ENCODE data around the gene LYPD6. TPM values are rescaled to one million over a fixed set of nuclear protein-coding genes. Genes with fewer than 3 reads are reported as not detected.

LYPD6 gene
- total RNA-seq, 4 donors from 2014 or later = 0.31 to 4.0 (median 3.0) TPM

DNA sequence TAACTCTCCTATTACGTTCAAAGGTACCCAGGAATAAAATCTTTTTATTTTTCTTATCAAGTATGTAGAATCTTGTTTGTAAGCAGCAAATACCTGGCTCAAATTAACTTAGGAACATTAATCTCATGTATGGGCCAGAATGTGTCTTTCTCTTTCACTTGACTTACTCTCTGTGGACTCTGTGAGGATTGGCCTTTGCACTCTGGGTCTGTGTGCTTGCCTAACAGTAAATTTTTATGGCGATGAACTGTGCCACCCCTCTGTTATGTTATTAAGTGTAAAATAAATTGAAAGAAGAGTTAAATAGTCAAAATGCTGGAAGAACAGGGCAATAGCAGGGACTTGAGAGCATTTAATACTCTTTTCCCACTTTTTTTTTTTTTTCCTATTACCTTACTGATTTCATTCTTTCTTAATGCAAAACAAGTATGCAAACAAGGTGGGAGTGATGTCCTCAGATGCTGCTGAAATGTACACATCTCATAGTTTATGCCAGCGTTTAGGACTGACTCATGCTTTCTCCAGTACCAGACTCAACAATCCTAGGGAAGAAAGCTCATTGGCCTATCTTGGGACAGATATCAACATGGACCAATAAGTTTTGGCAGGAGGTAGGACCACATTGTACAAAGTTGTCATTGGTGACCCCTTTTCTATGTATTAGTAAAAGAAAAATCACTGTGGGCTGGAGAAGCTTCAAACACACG, 25.5 kb downstream of the LYPD6 start:
- H3K27ac ChIP-seq = no peak overlapping the region
- no peak overlapping the region for H3K4me3 ChIP-seq
- ATAC-seq = no peak
- no peaks in the 10 kb centered on the region for H3K9me3 ChIP-seq
- H3K27me3 ChIP-seq = no peaks in the 10 kb centered on the region
- TF ChIP-seq POLR2AphosphoS5 (IDR thresholded peaks at IDR 0.05) (no peak), EP300 (IDR thresholded peaks at IDR 0.05) (no peak), POLR2A (IDR thresholded peaks at IDR 0.05) (no peak)
- TF ChIP-seq, protein P1, sequence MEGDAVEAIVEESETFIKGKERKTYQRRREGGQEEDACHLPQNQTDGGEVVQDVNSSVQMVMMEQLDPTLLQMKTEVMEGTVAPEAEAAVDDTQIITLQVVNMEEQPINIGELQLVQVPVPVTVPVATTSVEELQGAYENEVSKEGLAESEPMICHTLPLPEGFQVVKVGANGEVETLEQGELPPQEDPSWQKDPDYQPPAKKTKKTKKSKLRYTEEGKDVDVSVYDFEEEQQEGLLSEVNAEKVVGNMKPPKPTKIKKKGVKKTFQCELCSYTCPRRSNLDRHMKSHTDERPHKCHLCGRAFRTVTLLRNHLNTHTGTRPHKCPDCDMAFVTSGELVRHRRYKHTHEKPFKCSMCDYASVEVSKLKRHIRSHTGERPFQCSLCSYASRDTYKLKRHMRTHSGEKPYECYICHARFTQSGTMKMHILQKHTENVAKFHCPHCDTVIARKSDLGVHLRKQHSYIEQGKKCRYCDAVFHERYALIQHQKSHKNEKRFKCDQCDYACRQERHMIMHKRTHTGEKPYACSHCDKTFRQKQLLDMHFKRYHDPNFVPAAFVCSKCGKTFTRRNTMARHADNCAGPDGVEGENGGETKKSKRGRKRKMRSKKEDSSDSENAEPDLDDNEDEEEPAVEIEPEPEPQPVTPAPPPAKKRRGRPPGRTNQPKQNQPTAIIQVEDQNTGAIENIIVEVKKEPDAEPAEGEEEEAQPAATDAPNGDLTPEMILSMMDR (IDR thresholded peaks at IDR 0.05) = no peak
- H3K4me1 ChIP-seq = peaks cover 0 to 8% (median 0%) of the 10 kb centered on the region in 3 donors
- WGBS, 2 donors (ENCODE audit: low coverage in 1 of 2) = 91 to 96% methylated on average over 4 of the region's 4 CpGs
- no peaks in the 10 kb centered on the region for H3K36me3 ChIP-seq

DNA sequence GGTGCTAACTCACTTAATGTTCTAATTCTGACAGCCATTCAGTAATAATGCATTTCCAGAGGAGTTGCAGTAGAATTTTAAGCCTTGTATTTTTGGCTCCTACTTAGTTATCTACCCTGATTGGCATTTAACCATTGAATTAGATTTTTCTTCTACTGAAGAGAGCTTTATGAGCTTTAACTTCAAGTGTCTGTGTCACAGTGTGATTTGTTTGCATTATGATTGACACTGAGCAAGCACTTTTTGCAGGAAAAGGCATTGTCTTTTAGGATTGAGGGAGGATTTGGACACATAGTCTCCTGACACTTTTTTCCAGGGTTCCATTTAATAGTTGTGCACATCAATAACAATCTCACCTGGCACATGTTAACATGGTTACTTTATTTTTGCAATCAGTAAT, 26.7 kb downstream of the LYPD6 start:
- TF ChIP-seq POLR2A (IDR thresholded peaks at IDR 0.05) (no peak), POLR2AphosphoS5 (IDR thresholded peaks at IDR 0.05) (no peak), EP300 (IDR thresholded peaks at IDR 0.05) (no peak)
- TF ChIP-seq, protein P1 (IDR thresholded peaks at IDR 0.05) = no peak
- Histone ChIP-seq H3K36me3 (no peaks in the 10 kb centered on the region), H3K27me3 (no peaks in the 10 kb centered on the region), H3K27ac (no peak overlapping the region), H3K4me3 (no peak overlapping the region), H3K4me1 (peaks cover 0 to 8% (median 0%) of the 10 kb centered on the region in 3 donors), H3K9me3 (no peaks in the 10 kb centered on the region)
- no peak for ATAC-seq

DNA sequence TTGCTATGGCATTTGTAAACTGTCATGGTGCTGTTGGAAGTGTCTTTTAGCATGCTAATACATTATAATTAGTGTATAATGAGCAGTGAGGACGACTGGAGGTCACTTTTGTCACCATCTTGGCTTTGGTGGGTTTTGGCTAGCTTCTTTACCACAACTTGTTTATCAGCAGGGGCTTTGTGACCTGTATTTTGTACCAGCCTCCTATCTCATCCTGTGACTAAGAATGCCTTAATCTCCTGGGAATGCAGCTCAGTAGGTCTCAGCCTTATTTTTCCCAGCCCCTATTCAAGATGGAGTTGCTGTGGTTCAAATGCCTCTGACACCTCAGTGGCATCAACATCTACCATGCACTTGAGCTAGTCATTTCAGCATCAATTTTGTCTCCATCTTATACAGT, 29.7 kb downstream of the LYPD6 start:
- H3K9me3 ChIP-seq = no peaks in the 10 kb centered on the region
- TF ChIP-seq EP300 (IDR thresholded peaks at IDR 0.05) = no peak
- no peak for TF ChIP-seq POLR2AphosphoS5 (IDR thresholded peaks at IDR 0.05)
- TF ChIP-seq POLR2A (IDR thresholded peaks at IDR 0.05) = no peak
- TF ChIP-seq, protein P1 (IDR thresholded peaks at IDR 0.05) = no peak
- no peaks in the 10 kb centered on the region for H3K36me3 ChIP-seq
- no peak overlapping the region for H3K4me3 ChIP-seq
- 43 to 60% methylated on average over 1 of the region's 1 CpG for WGBS, 2 donors (ENCODE audit: low coverage in 1 of 2)
- ATAC-seq = no peak
- no peaks in the 10 kb centered on the region for H3K27me3 ChIP-seq
- H3K27ac ChIP-seq = no peak overlapping the region
- no peaks in the 10 kb centered on the region for H3K4me1 ChIP-seq

DNA sequence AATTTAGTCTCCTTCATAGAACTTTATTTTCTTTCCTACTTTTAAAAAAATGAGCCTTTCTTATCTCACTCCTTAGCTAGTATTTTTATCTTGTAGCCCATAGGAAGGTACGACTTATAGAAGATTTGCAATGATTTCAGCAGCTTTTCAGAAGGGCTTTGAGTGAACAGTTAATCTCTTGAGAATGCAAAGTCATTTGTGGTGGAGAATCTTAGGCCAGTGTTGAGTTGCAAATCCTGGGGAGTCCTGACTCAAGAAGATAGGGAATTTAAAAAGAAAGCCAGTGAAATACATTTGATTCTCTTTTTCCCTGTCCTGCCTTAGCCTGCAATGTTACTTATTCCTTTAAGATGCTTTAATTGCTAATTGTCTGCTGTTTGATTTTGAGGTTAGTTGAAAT, 33.6 kb downstream of the LYPD6 start:
- Histone ChIP-seq H3K9me3 (no peaks in the 10 kb centered on the region), H3K27ac (no peak overlapping the region), H3K4me3 (no peak overlapping the region), H3K36me3 (no peaks in the 10 kb centered on the region), H3K27me3 (no peaks in the 10 kb centered on the region), H3K4me1 (peaks cover 0 to 9% (median 0%) of the 10 kb centered on the region in 3 donors)
- no peak for ATAC-seq
- WGBS, 2 donors (ENCODE audit: low coverage in 1 of 2) = 61 to 83% methylated on average over 1 of the region's 1 CpG
- TF ChIP-seq, protein P1 (IDR thresholded peaks at IDR 0.05) = no peak
- no peak for TF ChIP-seq POLR2A (IDR thresholded peaks at IDR 0.05)
- TF ChIP-seq POLR2AphosphoS5 (IDR thresholded peaks at IDR 0.05) = no peak
- TF ChIP-seq EP300 (IDR thresholded peaks at IDR 0.05) = no peak

DNA sequence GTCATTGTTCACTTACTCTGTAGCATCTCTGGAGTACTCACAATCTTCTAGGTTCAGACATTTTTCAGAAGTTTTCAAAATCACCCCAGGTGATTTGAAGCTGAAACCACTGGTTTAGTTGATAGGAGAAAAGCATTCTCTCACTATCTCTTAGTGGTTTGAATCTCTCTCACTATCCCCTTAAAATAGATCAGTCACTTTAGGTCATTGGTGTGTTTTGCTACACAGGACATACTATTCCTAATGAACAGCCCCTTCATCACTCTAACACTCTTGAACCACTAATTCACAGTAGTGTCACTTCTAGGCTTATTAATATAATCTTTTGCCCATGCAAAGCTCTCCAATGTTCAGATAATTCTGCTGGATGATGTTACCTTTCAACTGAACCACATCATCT, 34.5 kb downstream of the LYPD6 start:
- no peaks in the 10 kb centered on the region for H3K36me3 ChIP-seq
- no peaks in the 10 kb centered on the region for H3K9me3 ChIP-seq
- no peak overlapping the region for H3K27ac ChIP-seq
- peaks cover 0 to 9% (median 0%) of the 10 kb centered on the region in 3 donors for H3K4me1 ChIP-seq
- no peaks in the 10 kb centered on the region for H3K27me3 ChIP-seq
- ATAC-seq = no peak
- no peak for TF ChIP-seq POLR2AphosphoS5 (IDR thresholded peaks at IDR 0.05)
- no peak for TF ChIP-seq EP300 (IDR thresholded peaks at IDR 0.05)
- no peak for TF ChIP-seq POLR2A (IDR thresholded peaks at IDR 0.05)
- TF ChIP-seq, protein P1 (IDR thresholded peaks at IDR 0.05) = no peak
- H3K4me3 ChIP-seq = no peak overlapping the region

Data from gastroesophageal sphincter (tissue), 4 donors.